IPS-18a (cell line): ENCODE measurements around the gene SERPINB11.

Source experiments
- H3K27ac ChIP-seq: one replicate; pipeline ENCODE4 v1.5.1; 2013; ENCODE audit warnings: low read length
- H3K27me3 ChIP-seq: one replicate; pipeline ENCODE4 v1.6.1; 2013; ENCODE audit warnings: mild to moderate bottlenecking, low read length; ENCODE audit not compliant: control insufficient read depth, insufficient read depth
- H3K36me3 ChIP-seq: one replicate; pipeline ENCODE4 v1.6.1; 2013; ENCODE audit warnings: low read depth, low read length; ENCODE audit not compliant: control insufficient read depth
- H3K4me1 ChIP-seq: one replicate; pipeline ENCODE4 v1.6.1; 2013; ENCODE audit warnings: low read depth, low read length; ENCODE audit not compliant: control insufficient read depth
- H3K4me3 ChIP-seq: one replicate; pipeline ENCODE4 v1.5.1; 2013; ENCODE audit warnings: low read length
- H3K9ac ChIP-seq: one replicate; pipeline ENCODE4 v1.6.1; 2013; ENCODE audit warnings: mild to moderate bottlenecking, low read length, moderate library complexity
- H3K9me3 ChIP-seq: one replicate; pipeline ENCODE4 v1.6.1; 2013; ENCODE audit warnings: low read depth, low read length; ENCODE audit not compliant: control insufficient read depth

SERPINB11 gene

DNA sequence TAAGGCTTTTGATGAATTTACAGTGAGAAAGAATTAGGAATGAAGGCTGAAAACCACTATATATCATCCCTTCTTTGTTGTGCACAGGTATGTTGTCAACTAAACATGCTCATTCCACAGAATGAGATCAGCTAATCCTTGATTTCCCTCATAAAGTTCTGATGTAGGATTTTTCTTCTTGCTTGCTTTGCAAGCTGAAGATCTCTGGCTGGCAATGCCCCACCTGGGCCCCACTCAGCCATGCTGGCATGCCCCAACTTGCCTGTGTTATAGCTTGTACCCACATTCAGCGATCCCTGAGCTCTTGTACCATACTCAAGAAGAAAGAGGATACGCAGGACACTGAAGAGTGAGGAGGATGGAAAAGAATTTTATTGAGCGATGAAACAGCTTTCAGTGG is 18.0 kb upstream of the SERPINB11 start:
- peaks cover 12% of the 10 kb centered on the region for H3K4me1 ChIP-seq
- H3K27me3 ChIP-seq = no peaks in the 10 kb centered on the region
- no peaks in the 10 kb centered on the region for H3K36me3 ChIP-seq
- H3K4me3 ChIP-seq = no peak overlapping the region
- H3K9ac ChIP-seq = no peak overlapping the region
- H3K27ac ChIP-seq = no peak overlapping the region
- H3K9me3 ChIP-seq = no peaks in the 10 kb centered on the region

DNA sequence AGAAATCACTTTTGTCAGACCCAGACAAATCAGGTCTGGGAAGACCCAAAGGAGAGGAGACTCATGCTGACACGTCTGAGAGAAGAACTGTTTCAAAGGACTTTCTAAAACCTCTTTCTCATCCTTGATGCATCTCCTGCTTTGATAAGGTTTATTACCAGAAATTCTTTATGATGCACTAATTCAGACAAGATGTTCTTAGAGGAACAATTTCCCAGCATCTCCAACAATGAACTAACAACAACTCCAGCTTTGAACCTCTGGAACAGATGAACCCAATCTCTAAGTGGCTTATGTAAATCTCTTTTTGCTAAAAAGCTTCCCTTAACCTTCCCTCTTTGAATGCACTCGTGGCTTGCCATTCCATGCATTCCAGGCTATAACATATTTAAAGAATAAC is 15.9 kb upstream of the SERPINB11 start:
- Histone ChIP-seq H3K27ac (no peak overlapping the region), H3K9ac (no peak overlapping the region), H3K9me3 (no peaks in the 10 kb centered on the region), H3K4me1 (peaks cover 12% of the 10 kb centered on the region), H3K4me3 (no peak overlapping the region), H3K27me3 (no peaks in the 10 kb centered on the region), H3K36me3 (no peaks in the 10 kb centered on the region)

DNA sequence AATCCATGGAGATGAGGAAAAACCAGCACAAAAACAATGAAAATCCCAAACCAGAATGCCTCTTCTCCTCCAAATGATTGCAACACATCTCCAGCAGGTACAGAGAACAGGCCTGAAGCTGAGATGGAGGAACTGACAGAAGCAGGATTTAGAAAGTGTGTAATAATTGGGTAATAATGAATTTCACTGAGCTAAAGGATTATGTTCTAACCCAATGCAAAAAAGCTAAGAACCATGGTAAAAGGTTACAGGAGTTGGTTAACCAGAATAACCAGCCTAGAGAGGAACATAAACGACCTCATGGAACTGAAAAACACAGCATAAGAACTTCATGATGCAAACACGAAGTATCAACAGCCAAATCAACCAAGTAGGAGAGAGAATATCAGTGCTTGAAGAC is 13.7 kb upstream of the SERPINB11 start:
- no peaks in the 10 kb centered on the region for H3K36me3 ChIP-seq
- H3K27ac ChIP-seq = no peak overlapping the region
- H3K9ac ChIP-seq = no peak overlapping the region
- no peaks in the 10 kb centered on the region for H3K27me3 ChIP-seq
- H3K4me1 ChIP-seq = peaks cover 2% of the 10 kb centered on the region
- no peak overlapping the region for H3K4me3 ChIP-seq
- no peaks in the 10 kb centered on the region for H3K9me3 ChIP-seq

DNA sequence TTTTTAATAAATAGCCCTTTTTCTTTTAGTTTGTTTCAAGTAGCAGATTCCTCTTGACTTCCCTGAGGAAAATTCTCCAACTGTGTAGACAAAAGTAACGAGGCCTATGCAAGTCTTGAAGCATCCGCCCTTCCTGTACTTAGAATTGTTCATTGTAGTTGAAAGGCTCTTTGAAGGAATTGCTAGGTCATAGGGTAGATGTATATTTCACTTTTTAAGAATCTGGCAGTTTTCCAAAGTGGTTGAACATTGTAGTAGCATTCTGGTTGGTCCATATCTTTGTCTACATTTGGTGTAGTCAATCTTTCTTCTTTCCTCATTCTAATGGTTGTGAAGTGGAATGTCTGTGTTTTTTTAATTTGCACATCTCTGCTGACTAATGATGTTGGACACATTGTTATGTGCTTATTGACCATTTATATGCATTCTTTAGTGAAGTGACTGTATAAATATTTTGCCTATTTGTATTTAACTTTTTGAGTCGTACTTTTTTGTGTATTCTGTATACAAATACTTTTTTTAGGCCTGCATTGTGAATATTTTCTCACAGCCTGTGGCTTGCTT is 5.6 kb upstream of the SERPINB11 start:
- Histone ChIP-seq H3K9me3 (no peaks in the 10 kb centered on the region), H3K4me1 (no peaks in the 10 kb centered on the region), H3K9ac (no peak overlapping the region), H3K4me3 (no peak overlapping the region), H3K36me3 (no peaks in the 10 kb centered on the region), H3K27me3 (no peaks in the 10 kb centered on the region), H3K27ac (no peak overlapping the region)

DNA sequence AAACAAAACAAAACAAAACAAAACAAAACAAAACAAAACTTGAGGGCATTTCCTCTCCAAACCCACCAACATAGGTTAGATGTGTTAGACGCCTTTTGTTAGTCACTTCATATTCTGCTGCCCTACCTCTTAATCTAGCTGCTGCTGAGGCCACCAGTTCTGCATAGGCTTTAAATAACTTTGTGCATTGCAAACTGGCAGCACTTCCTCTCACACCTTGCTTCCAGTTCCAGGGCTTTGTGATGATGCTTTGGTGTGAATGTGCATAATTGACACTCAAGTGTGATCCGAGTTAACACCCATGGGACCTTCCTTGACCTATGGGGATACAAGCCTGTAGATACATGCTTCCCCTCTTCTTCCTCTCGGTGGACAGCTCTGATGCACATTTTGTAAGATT is 2.3 kb upstream of the SERPINB11 start:
- H3K36me3 ChIP-seq = no peaks in the 10 kb centered on the region
- H3K27me3 ChIP-seq = no peaks in the 10 kb centered on the region
- no peak overlapping the region for H3K9ac ChIP-seq
- no peak overlapping the region for H3K4me3 ChIP-seq
- H3K9me3 ChIP-seq = no peaks in the 10 kb centered on the region
- no peaks in the 10 kb centered on the region for H3K4me1 ChIP-seq
- H3K27ac ChIP-seq = no peak overlapping the region

DNA sequence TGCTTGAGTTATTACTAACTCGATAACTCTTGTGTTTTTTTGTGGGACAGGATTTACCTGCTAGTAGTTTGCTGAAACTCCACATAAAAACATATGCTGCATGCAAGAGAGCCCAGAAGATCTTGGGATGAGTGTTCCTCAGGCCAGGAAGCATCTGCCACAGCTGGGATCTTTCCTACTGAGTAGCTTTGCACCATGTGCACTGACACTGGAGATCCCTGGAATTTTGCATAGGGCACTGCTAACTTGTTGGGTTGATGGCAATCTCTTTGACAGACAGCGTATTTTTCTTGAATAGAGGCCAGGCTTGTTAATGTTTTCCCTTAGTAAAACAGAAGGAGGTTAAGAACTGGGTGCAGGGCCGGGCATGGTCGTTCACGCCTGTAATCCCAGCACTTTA is 808 bp upstream of the SERPINB11 start:
- no peaks in the 10 kb centered on the region for H3K9me3 ChIP-seq
- no peaks in the 10 kb centered on the region for H3K36me3 ChIP-seq
- H3K27ac ChIP-seq = no peak overlapping the region
- no peaks in the 10 kb centered on the region for H3K27me3 ChIP-seq
- H3K9ac ChIP-seq = no peak overlapping the region
- no peak overlapping the region for H3K4me3 ChIP-seq
- no peaks in the 10 kb centered on the region for H3K4me1 ChIP-seq

DNA sequence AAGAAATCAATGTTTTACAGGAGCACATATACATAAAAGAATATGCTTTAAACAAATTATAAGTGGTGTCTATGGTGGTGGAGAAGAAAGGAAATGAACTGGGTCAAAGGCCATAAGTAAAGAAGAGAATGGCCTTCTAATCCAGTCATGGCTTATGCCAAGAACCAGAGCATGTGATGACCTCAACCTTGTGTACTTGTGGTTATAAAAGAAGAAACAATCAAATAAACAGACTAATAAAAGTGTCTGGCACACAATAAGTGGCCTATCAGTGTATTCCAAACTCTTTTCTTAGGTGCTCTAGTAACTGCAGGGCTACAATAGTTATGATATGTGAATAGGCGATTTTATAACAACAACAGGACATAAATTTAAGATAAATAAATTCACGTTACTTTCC is 2.6 kb downstream of the SERPINB11 start:
- Histone ChIP-seq H3K4me3 (no peak overlapping the region), H3K9me3 (no peaks in the 10 kb centered on the region), H3K27me3 (no peaks in the 10 kb centered on the region), H3K4me1 (no peaks in the 10 kb centered on the region), H3K27ac (no peak overlapping the region), H3K9ac (no peak overlapping the region), H3K36me3 (no peaks in the 10 kb centered on the region)

DNA sequence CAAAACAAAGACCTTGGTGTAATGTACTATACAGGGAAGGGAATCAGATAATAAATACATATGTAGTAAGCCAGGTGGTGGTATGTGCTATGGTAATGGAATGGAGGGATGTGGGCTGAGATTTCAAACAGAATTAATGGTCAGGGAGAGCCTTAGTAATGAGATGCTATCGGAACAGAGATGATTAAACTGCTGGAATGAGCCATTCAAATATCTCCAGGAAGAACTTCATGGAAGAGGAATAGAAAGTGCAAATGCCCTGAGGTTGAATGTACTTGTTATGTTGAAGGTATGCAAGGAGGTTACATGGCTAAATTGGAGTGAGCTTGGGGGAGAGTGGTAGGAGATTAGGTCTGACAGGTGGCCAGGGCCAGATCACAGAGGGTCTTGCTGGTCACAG is 5.1 kb downstream of the SERPINB11 start:
- H3K4me3 ChIP-seq = no peak overlapping the region
- H3K27ac ChIP-seq = no peak overlapping the region
- no peaks in the 10 kb centered on the region for H3K9me3 ChIP-seq
- H3K9ac ChIP-seq = no peak overlapping the region
- H3K27me3 ChIP-seq = no peaks in the 10 kb centered on the region
- H3K4me1 ChIP-seq = no peaks in the 10 kb centered on the region
- no peaks in the 10 kb centered on the region for H3K36me3 ChIP-seq

DNA sequence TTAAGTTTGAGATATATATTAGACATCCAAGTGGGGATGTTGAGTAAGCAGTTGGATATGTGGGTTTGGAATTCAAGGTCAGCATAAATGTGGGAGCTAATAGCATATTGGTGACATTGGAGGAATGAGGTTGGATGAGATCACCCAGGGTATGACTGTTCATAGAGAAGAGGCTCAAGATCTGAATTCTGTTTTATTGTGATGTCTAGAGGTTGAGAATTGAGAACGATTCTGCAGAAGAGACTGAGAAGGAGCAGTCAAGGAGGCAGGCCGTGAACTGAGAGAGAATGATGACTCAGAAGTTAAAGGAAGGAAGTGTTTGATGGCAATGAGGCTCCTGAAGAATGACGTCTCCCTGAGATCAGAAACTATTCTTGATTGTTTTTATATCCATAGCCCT is 5.9 kb downstream of the SERPINB11 start:
- no peak overlapping the region for H3K9ac ChIP-seq
- no peaks in the 10 kb centered on the region for H3K36me3 ChIP-seq
- H3K9me3 ChIP-seq = no peaks in the 10 kb centered on the region
- H3K4me1 ChIP-seq = no peaks in the 10 kb centered on the region
- no peaks in the 10 kb centered on the region for H3K27me3 ChIP-seq
- H3K4me3 ChIP-seq = no peak overlapping the region
- no peak overlapping the region for H3K27ac ChIP-seq

DNA sequence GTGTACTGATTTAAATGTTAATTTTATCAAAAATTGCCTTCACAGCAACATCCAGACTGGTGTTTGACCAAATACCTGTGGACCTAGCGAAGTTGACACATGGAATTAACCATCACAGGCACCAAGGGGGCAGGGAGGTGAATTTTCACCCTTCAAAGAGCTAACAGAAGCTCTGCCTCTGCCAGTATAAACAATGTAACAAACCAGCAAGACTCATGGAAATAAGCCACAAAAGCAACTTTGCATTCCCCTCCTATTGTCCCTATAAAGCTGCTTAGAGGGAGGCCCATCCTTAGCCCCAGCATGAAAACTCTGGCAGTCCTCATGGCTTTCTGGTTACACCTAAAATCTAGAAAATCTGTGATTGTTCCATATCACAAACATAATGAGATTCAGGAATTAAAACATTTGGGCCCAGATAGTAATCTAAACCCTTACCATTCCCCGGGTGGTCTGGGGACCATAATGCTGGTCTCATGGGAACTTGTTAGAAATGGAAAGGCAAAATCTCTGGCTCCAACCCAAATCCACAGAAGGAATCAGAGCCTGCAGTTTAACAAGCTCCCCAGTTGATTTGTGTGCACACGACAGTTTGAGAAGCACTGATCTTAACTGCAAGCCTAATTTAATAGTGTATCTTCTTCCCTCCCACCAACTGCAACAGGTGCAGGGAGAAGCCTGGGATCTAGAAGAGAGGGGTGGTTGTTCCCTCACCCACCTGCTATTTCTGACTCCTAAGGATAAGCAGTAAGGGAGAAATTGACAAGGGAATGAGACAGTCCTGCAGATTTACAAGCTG is 23.1 kb downstream of the SERPINB11 start:
- Histone ChIP-seq H3K27ac (no peak overlapping the region), H3K9me3 (no peaks in the 10 kb centered on the region), H3K27me3 (no peaks in the 10 kb centered on the region), H3K4me1 (no peaks in the 10 kb centered on the region), H3K9ac (no peak overlapping the region), H3K4me3 (no peak overlapping the region), H3K36me3 (no peaks in the 10 kb centered on the region)

DNA sequence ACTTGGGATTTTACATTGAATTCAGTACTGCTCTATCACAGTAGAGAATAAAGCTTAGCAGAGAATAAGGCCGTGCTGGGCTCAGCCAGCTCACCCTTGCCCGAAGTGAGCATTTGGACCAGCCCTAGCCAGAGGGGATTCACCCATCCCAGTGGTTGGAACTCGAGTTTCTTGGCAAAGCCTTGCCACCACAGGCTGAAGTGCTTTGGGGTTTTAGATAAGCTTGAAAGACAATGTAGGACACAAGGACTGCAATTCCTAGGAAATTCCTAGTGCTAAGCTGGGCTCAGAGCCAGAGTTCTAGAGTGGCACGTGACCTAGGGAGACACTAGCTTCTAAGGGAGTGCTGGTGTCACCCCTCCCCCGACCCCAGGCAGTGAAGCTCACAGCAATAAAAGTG is 28.0 kb downstream of the SERPINB11 start:
- H3K4me3 ChIP-seq = no peak overlapping the region
- no peaks in the 10 kb centered on the region for H3K36me3 ChIP-seq
- no peaks in the 10 kb centered on the region for H3K27me3 ChIP-seq
- H3K27ac ChIP-seq = no peak overlapping the region
- H3K9me3 ChIP-seq = no peaks in the 10 kb centered on the region
- H3K4me1 ChIP-seq = no peaks in the 10 kb centered on the region
- no peak overlapping the region for H3K9ac ChIP-seq

DNA sequence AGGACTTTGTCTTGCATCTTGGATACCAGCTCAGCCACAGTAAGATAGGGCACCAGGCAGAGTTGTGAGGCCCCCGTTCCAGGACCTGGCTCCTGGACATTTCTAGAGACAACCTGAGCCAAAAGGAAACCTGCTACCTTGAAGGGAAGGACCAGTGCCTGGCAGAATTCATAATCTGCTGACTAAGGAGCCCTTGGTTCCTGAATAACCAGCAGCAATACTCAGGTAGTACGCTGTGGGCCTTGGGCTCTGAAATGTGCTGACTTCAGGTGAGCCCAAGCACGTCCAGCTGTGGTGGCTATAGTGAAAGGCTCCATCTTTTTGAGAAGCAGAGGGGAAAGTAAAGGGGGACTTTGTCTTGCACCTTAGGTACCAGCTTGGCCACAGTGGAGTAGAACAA is 28.5 kb downstream of the SERPINB11 start:
- Histone ChIP-seq H3K9ac (no peak overlapping the region), H3K9me3 (no peaks in the 10 kb centered on the region), H3K27ac (no peak overlapping the region), H3K36me3 (no peaks in the 10 kb centered on the region), H3K4me3 (no peak overlapping the region), H3K4me1 (no peaks in the 10 kb centered on the region), H3K27me3 (no peaks in the 10 kb centered on the region)
